ENCODE data around the gene MAD2L2.

The MAD2L2 gene

DNA sequence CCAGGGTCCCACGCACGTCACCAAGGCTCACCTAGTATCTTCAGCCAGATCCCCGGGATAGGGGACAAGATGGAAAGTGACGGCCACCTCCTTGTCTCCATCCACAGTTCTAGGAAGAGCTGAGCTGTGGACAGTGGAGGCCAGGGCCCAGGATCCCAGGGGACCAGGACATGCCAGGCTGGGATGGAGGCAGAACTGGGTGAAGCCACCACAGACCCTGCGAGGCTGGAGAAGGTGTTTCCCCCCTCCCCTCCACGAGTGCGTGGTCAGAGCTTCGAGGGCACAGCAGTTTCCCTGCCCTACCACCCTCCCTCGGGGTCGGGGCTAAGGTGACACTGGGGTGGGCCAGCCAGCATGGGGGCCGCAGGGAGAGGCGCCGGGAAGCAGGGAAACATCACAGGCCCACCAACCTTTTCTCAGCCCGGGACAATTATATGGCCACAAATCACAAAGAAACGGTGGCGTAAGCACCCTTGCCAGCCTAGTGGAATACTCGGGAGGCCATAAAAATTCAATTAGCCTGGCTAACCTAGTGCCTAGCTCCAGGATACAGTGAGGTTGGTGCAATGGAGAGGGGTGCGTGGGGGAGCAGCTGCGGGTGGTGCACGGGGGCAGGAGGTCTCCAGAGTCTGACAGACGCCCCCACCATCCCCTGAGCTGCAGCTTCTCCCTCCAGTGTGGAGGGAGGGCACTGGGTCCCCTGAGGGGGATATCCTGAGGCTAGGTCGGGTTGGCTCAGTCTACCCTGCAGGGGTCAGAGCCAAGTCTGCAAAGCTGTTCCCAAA, 23.9 kb upstream of the MAD2L2 start:
- DNase-seq (ENCODE audit: low spot score) = no peak

DNA sequence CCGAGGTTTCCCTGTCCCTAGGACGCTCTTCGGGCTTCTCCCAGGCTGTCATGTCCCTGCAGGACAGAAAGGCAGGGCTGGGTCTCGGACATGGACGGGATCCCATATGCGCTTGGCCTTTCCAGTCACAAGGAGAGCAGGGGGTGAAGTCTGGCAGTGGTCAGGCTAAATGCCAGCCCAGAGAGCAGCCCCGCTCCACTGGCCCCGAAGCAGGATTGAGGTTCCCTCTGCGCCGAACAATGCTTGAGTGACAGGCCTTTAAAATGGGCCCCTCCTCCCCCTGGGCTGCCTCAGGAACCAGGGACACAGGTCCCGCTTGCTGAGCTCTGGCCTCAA, 23.2 kb upstream of the MAD2L2 start:
- DNase-seq (ENCODE audit: low spot score) = no peak

DNA sequence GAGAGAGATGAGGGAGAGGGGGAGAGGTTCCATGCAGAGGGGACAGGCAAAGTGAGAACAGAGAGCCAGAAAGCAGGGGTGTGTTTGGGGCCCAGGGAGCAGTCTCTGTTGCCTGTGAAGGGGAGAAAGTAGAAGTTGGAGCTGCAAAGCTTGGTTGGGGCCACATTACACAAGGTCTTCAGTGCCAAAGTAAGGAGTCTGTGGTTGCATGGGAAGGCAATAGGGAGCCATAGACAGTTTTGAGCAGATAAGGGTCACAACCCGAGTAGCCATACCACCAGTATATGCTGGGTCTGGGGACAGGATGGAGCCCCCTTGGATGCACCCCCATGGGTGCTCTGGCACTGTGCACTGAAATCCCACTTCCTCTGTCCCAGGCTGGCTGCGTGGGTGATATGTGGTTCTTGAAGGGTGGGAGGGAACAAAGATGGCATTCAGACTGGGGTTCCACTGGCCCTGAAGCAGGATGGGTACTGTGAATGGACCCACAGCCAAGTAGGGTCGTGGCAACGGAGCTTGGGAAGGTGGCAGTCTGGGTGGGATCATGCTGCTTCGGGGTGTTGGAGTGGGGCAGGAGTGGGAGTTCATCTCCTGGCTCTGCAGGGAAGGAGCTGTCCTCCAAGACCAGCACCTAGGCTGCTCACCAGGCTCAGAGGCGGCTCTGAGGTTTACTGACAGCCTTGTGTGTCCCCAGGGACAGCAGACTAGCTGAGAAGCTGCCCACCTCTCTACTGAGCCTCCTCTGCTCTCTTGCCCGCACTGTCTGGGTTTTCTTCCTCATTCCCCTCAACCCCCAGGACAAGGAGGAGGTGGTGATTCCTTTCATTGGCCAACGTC, 22.6 kb upstream of the MAD2L2 start:
- DNase-seq (ENCODE audit: low spot score) = no peak

DNA sequence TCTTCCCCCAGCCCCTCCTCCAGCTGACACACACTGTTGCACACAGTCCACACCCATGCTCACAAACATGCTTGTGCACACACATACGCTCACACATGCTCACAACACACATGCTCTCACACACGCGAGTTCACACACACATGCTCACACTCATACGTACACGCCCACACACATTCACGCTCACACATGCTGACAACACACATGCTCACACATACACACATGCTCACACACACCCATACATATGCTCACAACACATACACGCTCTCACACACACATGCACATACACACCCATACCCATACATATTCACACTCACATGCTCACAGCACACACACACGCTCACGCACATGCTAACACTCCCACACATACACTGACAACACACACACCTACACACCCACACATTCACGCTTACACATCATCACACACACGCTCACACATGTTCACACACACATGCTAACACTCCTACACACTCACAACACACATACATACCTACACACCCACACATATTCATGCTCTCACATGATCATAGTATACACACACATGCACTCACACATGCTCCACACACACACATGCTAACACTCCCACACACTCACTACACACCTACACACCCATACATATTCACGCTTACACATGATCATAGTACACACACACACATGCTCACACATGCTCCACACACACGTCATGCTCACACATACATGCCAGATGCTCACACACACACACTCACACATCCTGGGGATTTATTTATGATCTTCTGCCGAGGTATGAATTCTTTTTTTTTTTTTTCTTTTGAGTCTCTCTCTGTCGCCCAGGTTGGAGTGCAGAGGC, 21.2 kb upstream of the MAD2L2 start:
- DNase-seq (ENCODE audit: low spot score) = no peak

DNA sequence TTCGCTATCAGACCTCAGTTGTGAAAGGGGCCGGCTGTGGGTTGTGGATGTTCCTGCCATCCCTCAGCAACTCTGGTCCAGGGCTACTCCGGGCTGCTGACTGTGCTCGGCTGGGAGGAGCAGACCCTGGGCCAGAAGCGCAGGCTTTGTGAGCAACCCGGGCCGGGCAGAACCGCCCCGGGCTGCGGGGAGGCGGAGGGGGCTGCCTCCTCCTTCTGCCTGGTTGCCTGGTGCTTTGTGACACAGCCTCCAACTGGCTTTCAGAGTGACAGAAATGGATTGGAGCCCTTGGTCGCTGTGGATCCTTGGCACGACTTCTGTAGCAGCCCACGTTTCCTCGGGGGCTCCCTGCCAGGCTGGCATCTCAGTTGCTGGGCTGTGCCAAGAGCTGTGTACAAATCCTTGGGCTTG, 20.6 kb upstream of the MAD2L2 start:
- DNase-seq (ENCODE audit: low spot score) = peak; percentile 93

DNA sequence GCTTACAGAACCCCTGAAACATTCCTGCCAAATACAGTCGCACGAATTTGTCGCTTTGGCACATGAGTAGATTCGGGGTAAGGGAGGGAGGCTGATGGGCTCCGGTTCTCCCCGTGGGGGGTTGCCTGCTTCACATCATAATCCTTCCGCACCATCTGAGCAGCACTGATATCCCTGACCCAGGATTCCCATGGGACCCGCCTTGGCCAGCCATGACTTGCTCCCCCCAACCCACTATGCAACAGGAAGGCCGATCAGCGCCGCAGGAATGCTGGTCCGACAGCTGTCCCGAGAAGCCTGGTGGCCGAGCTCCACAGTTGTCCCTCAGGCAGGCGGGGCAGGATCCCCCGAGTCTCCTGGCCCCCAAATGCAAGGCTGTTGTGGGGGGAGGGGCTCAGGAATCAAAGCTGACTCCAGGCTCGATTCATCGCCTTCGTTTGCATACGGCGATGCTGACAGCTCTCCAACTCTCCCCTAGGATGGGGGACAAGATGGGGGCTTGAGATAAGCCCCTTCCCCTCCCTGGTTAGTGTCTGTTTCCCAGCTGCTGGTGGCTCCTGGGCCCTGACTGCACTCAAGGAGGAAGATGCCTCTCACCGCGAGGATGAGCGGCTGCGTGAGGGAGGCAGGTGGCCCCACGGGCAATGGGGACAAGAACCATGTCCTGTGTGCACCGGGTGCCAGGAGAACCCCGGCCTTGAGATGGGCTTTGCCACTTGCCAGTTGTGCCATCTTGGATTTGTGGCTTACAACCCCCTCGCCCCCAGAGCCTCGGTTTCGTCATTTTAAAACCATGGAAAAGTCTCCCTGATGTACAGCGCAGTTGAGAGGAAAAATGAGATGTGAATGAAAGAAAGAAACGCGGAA, 19.9 kb upstream of the MAD2L2 start:
- no peak for DNase-seq (ENCODE audit: low spot score)

DNA sequence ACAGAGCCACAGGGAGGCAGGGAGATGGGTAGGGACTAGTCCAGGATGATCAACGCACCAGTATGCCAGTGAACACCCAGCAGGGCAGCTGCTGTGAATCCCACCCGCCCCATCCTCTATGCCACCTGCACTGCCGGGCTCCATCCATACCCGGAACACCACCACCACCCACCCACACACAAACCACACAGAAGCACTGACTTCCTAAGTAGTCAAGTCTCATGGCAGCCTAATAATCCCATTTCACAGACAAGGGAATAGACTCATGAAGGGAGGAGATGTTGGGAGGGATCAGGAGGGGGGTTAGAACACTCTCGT, 16.9 kb upstream of the MAD2L2 start:
- DNase-seq (ENCODE audit: low spot score) = no peak

DNA sequence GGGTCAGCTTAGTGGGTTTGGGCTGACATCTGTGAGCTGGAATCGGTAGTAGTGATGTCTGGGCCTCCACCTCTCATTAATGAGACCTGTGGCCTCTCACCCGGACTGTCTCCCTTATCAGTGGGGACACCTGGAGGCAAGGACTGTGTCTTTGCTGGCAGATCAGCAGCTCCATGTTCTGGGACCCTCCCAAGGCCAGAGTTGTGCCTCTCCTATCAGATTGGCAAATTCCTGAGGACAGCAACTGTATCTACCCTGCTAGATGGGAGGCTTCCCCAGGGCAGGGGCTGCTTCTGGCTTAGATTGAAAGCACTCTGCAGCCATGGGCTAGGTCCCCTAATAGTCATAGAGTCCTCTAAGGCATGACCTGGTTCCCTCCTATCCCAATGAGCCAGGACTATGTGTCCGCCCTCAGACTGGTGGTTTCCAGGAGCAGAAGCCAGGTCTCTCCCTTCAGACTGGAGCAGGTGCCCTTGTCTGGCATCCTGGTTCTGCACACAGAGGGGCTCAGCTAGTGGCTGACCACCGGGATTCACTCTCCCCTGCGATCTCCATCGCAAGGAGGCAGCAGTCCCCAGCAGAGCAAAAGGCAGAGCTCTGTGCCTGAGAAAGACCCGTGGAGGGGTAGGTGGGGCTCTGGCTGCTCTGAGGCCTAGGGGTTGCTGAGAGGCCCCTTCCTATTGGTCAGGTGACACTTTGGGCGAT, 16.4 kb upstream of the MAD2L2 start:
- DNase-seq (ENCODE audit: low spot score) = no peak

DNA sequence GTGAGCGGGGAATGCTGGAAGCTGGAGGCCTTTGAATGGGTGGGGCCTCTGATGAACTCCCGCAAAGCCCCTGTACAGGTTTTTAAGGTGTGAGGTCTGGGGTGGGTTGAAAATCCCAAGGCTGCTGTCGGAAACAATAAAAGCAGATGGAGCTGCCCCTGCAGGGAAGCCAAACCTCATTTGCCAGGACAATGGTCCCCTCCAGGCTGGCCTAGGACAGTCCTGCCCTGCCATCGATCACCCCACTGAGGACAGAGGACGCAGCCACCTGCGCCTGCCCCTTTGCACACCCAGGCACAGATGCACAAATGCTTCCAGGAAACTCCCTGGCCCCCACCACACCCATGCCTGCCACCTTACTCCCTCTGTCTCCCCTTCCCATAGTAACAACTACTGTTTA, 14.9 kb upstream of the MAD2L2 start:
- no peak for DNase-seq (ENCODE audit: low spot score)

DNA sequence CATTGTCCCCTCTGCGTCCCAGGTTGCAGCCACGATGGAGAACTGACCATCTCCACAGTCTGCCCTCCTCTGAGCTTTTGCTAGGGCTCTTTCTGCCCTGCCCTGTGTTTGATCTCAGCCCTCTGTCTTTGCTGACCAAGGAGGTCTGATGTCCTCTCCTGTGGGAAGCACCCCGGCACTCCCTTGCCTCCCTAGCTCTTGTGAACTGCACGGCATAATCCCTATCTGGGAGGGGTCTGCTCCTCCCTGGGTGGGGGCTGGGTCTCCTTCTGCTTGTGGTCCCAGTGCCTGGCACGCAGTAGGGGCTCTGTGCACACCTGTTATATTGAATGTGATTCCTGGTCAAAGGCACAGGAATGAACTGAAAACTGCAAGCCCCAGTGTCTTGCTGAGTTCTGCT, 13.0 kb upstream of the MAD2L2 start:
- no peak for DNase-seq (ENCODE audit: low spot score)

DNA sequence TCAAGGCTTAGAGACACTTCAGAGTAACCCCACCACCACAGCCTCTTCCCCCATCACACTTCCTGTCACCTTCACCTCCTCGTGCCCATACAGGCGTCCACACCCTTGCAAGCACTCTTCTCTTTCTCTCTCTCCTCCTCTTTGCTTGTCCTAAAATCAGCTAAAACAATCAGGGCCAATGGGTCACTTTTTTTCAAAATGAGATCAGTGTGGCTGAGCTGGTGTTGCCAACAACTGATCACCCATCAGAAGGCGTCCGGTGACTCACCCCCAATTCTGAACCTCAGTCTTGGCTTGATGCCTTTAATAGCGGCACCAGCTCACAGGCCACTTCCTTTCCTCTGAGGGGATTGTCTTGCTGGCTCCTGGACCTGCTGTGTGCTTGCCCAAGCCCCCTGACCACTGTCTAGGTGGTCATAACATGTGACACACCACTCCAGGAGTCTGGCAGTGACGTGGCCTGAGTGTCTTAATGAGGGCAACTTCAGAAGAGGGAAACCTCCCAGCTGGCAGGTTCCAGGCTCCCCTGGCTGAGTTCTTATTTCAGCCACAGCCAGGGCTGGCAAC, 12.2 kb upstream of the MAD2L2 start:
- no peak for DNase-seq (ENCODE audit: low spot score)

DNA sequence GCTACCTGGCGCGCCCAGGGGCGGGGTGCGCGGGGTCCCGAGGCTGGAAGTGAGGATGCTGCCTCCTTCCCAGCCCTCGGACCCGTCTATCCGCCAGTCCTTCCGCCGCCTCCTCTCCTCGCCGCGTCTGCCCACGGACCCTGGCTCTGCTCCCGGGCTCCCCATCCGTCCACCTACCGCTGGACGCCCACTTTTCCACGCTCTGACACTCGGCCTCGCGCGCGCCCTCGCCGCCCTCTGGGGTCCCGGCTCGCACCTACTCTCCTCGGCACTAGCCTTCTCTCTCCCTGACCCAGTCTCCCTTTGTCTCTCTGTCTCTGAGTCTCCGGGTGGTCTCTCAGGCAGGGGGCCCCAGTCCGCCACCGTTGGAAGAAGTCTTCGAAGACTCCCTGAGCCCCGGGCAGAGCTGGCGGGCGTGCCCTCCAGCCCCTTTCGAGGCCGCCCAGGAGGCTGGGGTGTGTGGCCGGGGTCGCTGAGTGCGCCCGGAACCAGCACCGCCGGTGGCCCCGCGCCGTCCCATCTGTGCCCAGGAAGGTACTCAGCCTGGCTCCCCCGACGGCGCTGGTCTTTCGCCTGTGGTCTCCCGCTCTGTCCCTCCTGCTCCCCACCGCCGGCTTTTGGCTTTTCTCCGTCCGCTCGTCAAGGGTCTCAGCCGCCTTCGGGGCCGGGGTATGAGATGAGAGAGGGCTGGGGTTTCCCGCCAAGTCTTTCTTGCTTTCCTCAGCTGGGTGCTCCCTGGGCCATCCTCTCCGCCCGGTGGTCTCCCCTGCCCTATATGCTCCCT, 11.2 kb upstream of the MAD2L2 start:
- no peak for DNase-seq (ENCODE audit: low spot score)

DNA sequence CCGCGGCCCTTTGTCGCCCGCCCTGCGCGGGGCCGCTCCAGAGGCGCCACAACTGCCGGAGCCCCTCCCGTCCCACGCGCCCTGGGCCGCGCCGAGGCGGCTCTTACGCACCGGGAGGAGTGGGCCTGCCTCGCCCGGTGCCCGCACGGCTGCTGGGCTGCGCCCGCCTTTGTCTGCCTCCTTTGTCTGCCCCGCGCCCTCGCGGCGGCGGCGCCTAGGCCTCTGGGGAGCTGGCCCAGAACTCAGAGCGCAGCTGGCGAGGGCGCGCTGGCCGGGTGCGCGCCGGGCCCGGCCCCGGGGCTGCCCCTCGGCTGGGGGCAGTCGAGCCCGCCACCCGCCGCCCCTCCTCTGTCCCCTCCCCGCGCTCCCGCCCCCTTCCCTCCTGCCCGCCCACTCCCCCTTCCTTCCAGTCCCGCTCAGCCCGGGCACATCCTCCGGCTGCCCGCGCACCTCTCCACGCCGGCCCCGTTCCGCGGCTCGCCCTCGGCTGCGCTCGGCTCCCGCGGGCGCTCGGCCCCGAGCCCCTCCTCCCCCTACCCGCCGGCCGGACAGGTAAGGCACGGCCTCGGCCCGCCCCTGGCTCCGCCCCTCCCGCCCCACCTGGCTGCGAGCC, 10.5 kb upstream of the MAD2L2 start, which contains the start of gene DRAXIN:
DRAXIN (plus strand) TSS at position 409 of the 613 bp plus-strand sequence. CDS start 14,549 bp downstream, outside the sequence.
- DNase-seq (ENCODE audit: low spot score) = no peak

DNA sequence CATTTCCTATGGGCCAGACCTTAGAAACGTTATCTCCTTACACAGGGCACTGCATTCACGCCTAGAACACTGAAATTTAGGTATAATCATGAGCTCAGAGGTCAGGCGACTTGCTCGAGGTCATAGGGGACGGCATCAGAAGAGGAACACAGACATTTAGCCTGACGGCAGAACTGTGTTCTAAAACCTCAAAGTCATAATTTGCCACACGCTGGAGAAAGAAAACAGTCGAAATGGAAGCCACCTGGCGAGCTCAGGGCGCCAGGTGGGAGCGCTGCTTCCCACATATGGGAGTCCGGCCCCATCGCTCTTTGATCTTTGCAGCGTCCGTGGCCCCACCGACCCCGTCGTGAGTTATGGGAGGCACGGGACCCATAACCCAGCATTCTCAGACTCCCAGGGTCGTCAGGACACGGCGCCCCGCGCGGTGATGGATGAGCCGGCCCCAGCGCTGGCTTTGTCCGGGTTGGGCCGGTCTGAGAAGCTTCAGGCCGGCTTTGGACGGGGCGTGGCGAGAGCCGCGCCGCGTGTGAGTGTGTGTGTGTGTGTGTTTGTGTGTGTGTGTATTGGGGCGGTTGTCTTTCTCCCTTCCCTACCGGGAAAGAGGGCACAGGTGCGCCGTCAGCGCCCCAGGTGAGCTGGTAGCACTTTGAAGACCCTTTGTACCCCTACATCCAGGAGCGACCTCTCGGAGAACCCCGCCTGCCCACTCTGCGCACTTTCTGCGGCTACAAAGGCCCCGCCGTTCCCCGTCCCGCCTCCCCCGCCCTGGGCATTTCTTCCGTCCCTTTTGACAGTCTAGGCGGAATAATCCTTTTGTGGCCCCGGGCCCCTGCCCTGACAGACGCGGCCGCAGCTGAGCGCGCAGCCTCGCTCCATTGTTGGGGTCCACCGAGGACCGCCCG, 9.7 kb upstream of the MAD2L2 start:
- no peak for DNase-seq (ENCODE audit: low spot score)

DNA sequence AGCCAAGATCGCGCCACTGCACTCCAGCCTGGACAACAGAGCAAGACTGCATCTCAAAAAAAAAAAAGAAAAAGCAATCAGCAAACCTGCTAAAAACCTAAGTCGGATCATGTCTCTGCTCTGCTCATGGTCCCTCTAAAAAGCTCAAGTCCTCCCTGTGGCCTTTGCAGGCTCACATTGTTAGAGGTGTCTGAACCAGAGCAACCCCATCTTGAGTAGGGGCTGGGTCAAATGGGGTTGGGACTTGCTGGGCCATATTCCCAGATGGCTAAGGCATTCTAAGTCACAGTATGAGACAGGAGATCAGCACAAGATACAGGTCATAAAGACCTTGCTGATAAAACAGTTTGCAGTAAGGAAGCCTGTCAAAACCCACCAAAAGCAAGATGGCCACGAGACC, 7.6 kb upstream of the MAD2L2 start:
- no peak for DNase-seq (ENCODE audit: low spot score)

DNA sequence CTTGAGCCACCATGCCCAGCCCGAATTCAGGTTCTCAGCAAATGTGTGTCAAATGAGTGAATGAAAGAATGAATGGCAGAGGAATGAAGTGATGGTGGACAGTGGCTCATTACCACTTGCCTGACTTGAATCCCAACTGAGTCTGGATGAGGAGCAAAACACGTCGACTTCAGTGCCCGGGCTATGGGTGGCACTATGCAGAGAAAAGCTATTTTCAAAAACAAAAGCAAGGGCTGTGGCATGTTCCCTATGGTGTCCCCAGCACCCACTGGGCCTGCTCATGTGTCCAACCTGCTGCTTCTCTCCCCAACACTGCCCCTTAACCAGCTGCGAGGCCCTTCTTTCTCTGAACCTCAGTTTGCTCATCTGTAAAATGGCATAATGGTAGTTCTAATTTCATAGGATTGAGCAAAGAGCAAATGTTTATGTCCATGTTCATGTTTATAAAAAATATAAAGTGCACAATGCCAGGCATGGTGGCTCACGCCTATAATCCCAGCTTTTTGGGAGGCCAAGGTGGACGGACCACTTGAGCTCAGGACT, 4.3 kb upstream of the MAD2L2 start:
- DNase-seq (ENCODE audit: low spot score) = no peak

DNA sequence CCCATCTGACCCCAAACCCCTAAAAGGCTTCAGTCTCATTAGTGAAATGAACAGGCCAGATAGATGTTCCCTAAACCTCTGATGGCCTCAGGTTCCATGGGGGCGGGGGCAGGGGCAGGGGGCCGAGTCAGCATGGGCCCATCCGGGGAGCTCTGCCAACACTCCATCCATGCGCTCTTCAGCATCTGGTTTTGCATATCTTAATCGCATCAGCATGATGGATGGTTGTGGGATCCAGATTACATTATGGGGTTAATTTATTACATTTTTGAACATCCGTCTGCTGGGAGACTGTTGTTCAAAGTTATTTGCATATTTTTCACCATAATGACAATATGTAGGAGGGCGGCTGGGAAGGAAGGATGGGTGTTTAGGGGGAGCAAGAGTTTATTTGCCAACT, 3.1 kb upstream of the MAD2L2 start:
- DNase-seq (ENCODE audit: low spot score) = no peak

DNA sequence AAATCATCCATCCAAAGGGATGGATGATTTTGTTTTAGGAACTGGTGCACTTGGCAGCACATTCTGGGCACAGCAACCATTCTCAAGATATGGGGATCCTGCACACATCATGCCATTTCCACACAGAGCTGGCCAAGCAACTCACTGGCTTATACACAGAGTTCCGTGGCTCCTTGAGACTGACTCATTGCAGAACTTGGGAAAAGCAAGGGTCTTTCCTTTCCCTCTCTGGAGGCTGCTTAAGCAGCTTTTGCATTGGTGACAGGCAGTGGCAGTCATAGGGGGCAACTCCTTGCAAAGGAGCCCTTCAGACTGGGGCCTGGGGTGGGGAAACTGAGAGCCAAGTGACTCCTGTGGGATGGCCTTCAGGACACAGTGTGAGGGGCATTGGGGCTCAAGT, 1.9 kb upstream of the MAD2L2 start:
- DNase-seq (ENCODE audit: low spot score) = no peak

Data from cerebellar cortex (tissue), 1 donor.